Left lung (tissue), 14 donors: Measurements from ENCODE around the gene SPP1. TPM values are rescaled to one million over a fixed set of nuclear protein-coding genes. Genes with fewer than 3 reads are reported as not detected.
A peak's percentile ranks its signal among the peaks of the same experiment; 100 is the strongest.

Experiments used
- ATAC-seq: fragments of 200-7000 bp; cut with Tn5 transposase; one replicate; pipeline ENCODE4 v1.9.1; 2020; ENCODE audit warnings: moderate library complexity
- DNase-seq, 4 donors: peaks; one replicate each; pipeline ENCODE4 v3.0.0-alpha.2; 2013 to 2020
- H3K27ac ChIP-seq, 2 donors: fragments of 200-600 bp; sonication (generic) in 1 of 2; one replicate each; pipeline versions ENCODE4 v1.5.0 to v1.8.0; 2020 to 2021
- H3K27me3 ChIP-seq, 2 donors: fragments of 200-600 bp; sonication (generic) in 1 of 2; one replicate each; pipeline versions ENCODE4 v1.5.0 to v1.8.0; 2020 to 2021
- H3K36me3 ChIP-seq, 2 donors: fragments of 200-600 bp; sonication (generic) in 1 of 2; one replicate each; pipeline versions ENCODE4 v1.5.0 to v1.8.0; 2020 to 2021
- H3K4me1 ChIP-seq, 2 donors: fragments of 200-600 bp; one replicate each; pipeline ENCODE4 v1.8.0; 2021
- H3K4me3 ChIP-seq, 2 donors: fragments of 200-600 bp; sonication (generic) in 1 of 2; one replicate each; pipeline versions ENCODE4 v1.5.0 to v1.8.0; 2020 to 2021; ENCODE audit warnings: mild to moderate bottlenecking in 1 of 2
- H3K9me3 ChIP-seq, 2 donors: fragments of 200-600 bp; sonication (generic) in 1 of 2; one replicate each; pipeline versions ENCODE4 v1.5.0 to v1.8.0; 2020 to 2021
- CTCF ChIP-seq, 2 donors: fragments of 200-600 bp; sonication (generic) in 1 of 2; IDR thresholded peaks; one replicate each; pipeline versions ENCODE4 v1.5.0 to v1.8.0; 2021; ENCODE audit warnings: antibody characterized with exemption in 2 of 2
- intact Hi-C, 2 donors: fragments of 100-400 bp; cut with DNase I; formaldehyde crosslinking; loops; one replicate each; pipeline versions ENCODE4 v1.11.2 to v1.14.2; 2022
- long read RNA-seq, 12 donors: library from polyadenylated mRNA in 2 of 12; unstranded in 2 of 12; transcript quantifications; one replicate each; pipeline ENCODE4 v2.0.0 and lab custom pipeline, GENCODE V29; 2019 to 2026
- polyA plus RNA-seq, 6 donors: library from polyadenylated mRNA; unstranded; fragments of 120-200 nt; gene quantifications; one replicate each; pipeline ENCODE4 v1.2.1, GENCODE V29; 2013; ENCODE audit not compliant: insufficient read length in 6 of 6
- total RNA-seq, 2 donors: library from RNA; stranded (reverse); fragmentation: NEBNext Ultra II Directional; extraction: Animal tissue kit (Norgen Biotek cat#: 25700); gene quantifications; one replicate each; pipeline ENCODE4 v1.2.1, GENCODE V29; 2021
- donor health status: DM: no; HTN: yes; CAD: no.
- donor health status: DM: no; HTN: no; CAD: no.

SPP1 gene
- total RNA-seq = 10 to 100 TPM; 37.6 to 55.5 TPM
- 100 to 1,000 TPM in 2 of 6 donors, 10 to 100 TPM in 4; 48.1 to 229 (median 97.0) TPM for polyA plus RNA-seq
- long read RNA-seq, donor 1, transcript SPP1-203 (7 exons, 1,473 nt) = major isoform, 14 of 43 reads
- long read RNA-seq, donor 1, partial matches to known transcripts = 22 of 43 reads
- long read RNA-seq, donor 1, other reads (novel, unspliced or antisense) = 0 of 43 reads
- long read RNA-seq, donor 2, transcript SPP1-201 (6 exons, 1,581 nt) = minor isoform, 21 of 103 reads
- long read RNA-seq, donor 2, transcript SPP1-203 (7 exons, 1,473 nt) = major isoform, 56 of 103 reads
- long read RNA-seq, donor 2, partial matches to known transcripts = 25 of 103 reads
- long read RNA-seq, donor 2, other reads (novel, unspliced or antisense) = 0 of 103 reads
- long read RNA-seq, donor 3, transcript SPP1-203 (7 exons, 1,473 nt) = major isoform, 33 of 51 reads
- long read RNA-seq, donor 3, transcript SPP1-201 (6 exons, 1,581 nt) = minor isoform, 9 of 51 reads
- long read RNA-seq, donor 3, partial matches to known transcripts = 9 of 51 reads
- long read RNA-seq, donor 3, other reads (novel, unspliced or antisense) = 0 of 51 reads
- long read RNA-seq, donor 4, transcript SPP1-203 (7 exons, 1,473 nt) = major isoform, 25 of 44 reads
- long read RNA-seq, donor 4, transcript SPP1-201 (6 exons, 1,581 nt) = minor isoform, 18 of 44 reads
- long read RNA-seq, donor 4, partial matches to known transcripts = 0 of 44 reads
- long read RNA-seq, donor 4, other reads (novel, unspliced or antisense) = 0 of 44 reads
- long read RNA-seq, donor 5, transcript SPP1-201 (6 exons, 1,581 nt) = minor isoform, 10 of 51 reads
- long read RNA-seq, donor 5, transcript SPP1-203 (7 exons, 1,473 nt) = major isoform, 18 of 51 reads
- long read RNA-seq, donor 5, partial matches to known transcripts = 21 of 51 reads
- long read RNA-seq, donor 5, other reads (novel, unspliced or antisense) = 0 of 51 reads
- long read RNA-seq, donor 6, transcript SPP1-203 (7 exons, 1,473 nt) = major isoform, 54 of 71 reads
- long read RNA-seq, donor 6, transcript SPP1-201 (6 exons, 1,581 nt) = minor isoform, 15 of 71 reads
- long read RNA-seq, donor 6, partial matches to known transcripts = 0 of 71 reads
- long read RNA-seq, donor 6, other reads (novel, unspliced or antisense) = 0 of 71 reads
- long read RNA-seq, donor 7, transcript SPP1-203 (7 exons, 1,473 nt) = major isoform, 6 of 9 reads
- long read RNA-seq, donor 7, partial matches to known transcripts = 0 of 9 reads
- long read RNA-seq, donor 7, other reads (novel, unspliced or antisense) = 0 of 9 reads
- long read RNA-seq, donor 8, transcript SPP1-203 (7 exons, 1,473 nt) = major isoform, 11 of 14 reads
- long read RNA-seq, donor 8, partial matches to known transcripts = 0 of 14 reads
- long read RNA-seq, donor 8, other reads (novel, unspliced or antisense) = 0 of 14 reads
- long read RNA-seq, donor 9 = 0 reads
- long read RNA-seq, donor 10, transcript SPP1-201 (6 exons, 1,581 nt) = minor isoform, 8 of 40 reads
- long read RNA-seq, donor 10, transcript SPP1-203 (7 exons, 1,473 nt) = major isoform, 30 of 40 reads
- long read RNA-seq, donor 10, partial matches to known transcripts = 1 of 40 reads
- long read RNA-seq, donor 10, other reads (novel, unspliced or antisense) = 0 of 40 reads
- long read RNA-seq, donor 11, transcript SPP1-203 (7 exons, 1,473 nt) = major isoform, 60 of 117 reads
- long read RNA-seq, donor 11, transcript SPP1-201 (6 exons, 1,581 nt) = minor isoform, 30 of 117 reads
- long read RNA-seq, donor 11, partial matches to known transcripts = 24 of 117 reads
- long read RNA-seq, donor 11, other reads (novel, unspliced or antisense) = 0 of 117 reads
- long read RNA-seq, donor 12, transcript SPP1-203 (7 exons, 1,473 nt) = major isoform, 8 of 8 reads
- long read RNA-seq, donor 12, partial matches to known transcripts = 0 of 8 reads
- long read RNA-seq, donor 12, other reads (novel, unspliced or antisense) = 0 of 8 reads

- no peak for TF ChIP-seq CTCF (IDR thresholded peaks at IDR 0.05)
- Histone ChIP-seq H3K4me1 (peaks cover 0 to 15% of the 10 kb centered on the region in 2 donors), H3K9me3 (no peaks in the 10 kb centered on the region), H3K36me3 (no peaks in the 10 kb centered on the region), H3K27ac (no peak within 1 kb of the TSS), H3K4me3 (no peak within 1 kb of the TSS), H3K27me3 (peaks cover 0 to 31% of the 10 kb centered on the region in 2 donors)
- ATAC-seq (no peak), DNase-seq (peak in 1 of 4 donors; percentile 31)
- intact Hi-C loops = no loop called here
These were observed at the start of gene SPP1 for GRCh38 chr4:87975466-87975865. Gene SPP1, plus strand, starts transcription at chr4:87975714. Its CDS starts 1,182 bp downstream, at chr4:87976896.

- Histone ChIP-seq H3K9me3 (peaks cover 0 to 9% of the 10 kb centered on the region in 2 donors), H3K27me3 (no peaks in the 10 kb centered on the region), H3K36me3 (no peaks in the 10 kb centered on the region), H3K4me1 (no peaks in the 10 kb centered on the region), H3K27ac (no peak overlapping the region), H3K4me3 (no peak overlapping the region)
- no peak for TF ChIP-seq CTCF (IDR thresholded peaks at IDR 0.05)
- intact Hi-C loops = no loop called here
- no peak for DNase-seq
- no peak for ATAC-seq
These were observed 48.9 kb upstream of the SPP1 start for GRCh38 chr4:87926554-87927098.

- H3K4me1 ChIP-seq = no peaks in the 10 kb centered on the region
- no peaks in the 10 kb centered on the region for H3K27me3 ChIP-seq
- TF ChIP-seq CTCF (IDR thresholded peaks at IDR 0.05) = no peak
- no peaks in the 10 kb centered on the region for H3K36me3 ChIP-seq
- no peak for DNase-seq
- ATAC-seq = no peak
- no peak overlapping the region for H3K27ac ChIP-seq
- intact Hi-C loops = no loop called here
- H3K4me3 ChIP-seq = no peak overlapping the region
- peaks cover 0 to 11% of the 10 kb centered on the region in 2 donors for H3K9me3 ChIP-seq
These were observed 44.9 kb upstream of the SPP1 start for GRCh38 chr4:87930629-87931028.

GRCh38 chr4:87931932-87932331 lies 43.6 kb upstream of the SPP1 start:
- no peak for ATAC-seq
- H3K4me3 ChIP-seq = no peak overlapping the region
- no peaks in the 10 kb centered on the region for H3K4me1 ChIP-seq
- TF ChIP-seq CTCF (IDR thresholded peaks at IDR 0.05) = no peak
- DNase-seq = no peak
- no peak overlapping the region for H3K27ac ChIP-seq
- peaks cover 0 to 11% of the 10 kb centered on the region in 2 donors for H3K9me3 ChIP-seq
- H3K27me3 ChIP-seq = no peaks in the 10 kb centered on the region
- no peaks in the 10 kb centered on the region for H3K36me3 ChIP-seq
- intact Hi-C loops = no loop called here
